Measurements from ENCODE around the gene AK1.

Gene AK1

DNA sequence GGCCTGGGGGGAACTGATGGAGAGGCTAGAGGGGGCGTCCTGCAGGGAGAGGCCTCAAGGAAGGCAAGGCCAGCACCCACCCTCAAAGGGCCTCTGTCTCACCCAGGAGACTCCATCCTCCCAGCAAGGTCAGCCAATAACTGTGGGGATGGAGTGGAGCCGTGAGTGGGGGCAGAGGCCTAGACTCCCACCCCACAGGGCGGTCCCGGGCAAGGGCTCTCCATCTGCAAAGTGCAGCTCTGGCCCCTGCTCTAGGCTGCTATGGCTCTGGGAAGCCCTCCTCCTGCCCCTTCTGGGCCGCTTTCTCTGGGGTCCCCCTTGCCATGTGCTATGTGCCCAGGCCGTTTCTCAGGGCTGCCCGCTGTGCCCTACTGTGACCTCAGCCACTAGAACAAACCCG is 60.7 kb downstream of the AK1 start:
- DNase-seq (ENCODE audit: low spot score), result no peak
